WTC11 (cell line): Measurements from ENCODE around the gene KCND2.
"Not testable (repeated sequence)": the region's sequence is repeated elsewhere in the genome, so short reads cannot be mapped to it uniquely, and the experiment has no call there.

Experiments
- CTCF ChIP-seq: fragments of 200-600 bp; IDR thresholded peaks from 2 replicates; pipeline ENCODE4 v1.8.0; 2022; ENCODE audit warnings: antibody characterized with exemption
- GABPB1 ChIP-seq: sonication (generic); formaldehyde crosslinking; IDR thresholded peaks from 2 replicates; pipeline ENCODE4 v1.8.1; 2023; ENCODE audit warnings: mild to moderate bottlenecking, missing genetic modification reagents
- ZNF512 ChIP-seq: sonication (generic); formaldehyde crosslinking; IDR thresholded peaks from 2 replicates; pipeline ENCODE4 v1.8.1; 2022; ENCODE audit warnings: missing genetic modification reagents, borderline replicate concordance

GRCh38 chr7:120780451-120780850, 507.5 kb downstream of the KCND2 start:
- not testable (repeated sequence) for TF ChIP-seq GABPB1; CTCF; ZNF512 (CRISPR knock-in tag)
